ENCODE data around the gene THRA. TPM values are rescaled to one million over a fixed set of nuclear protein-coding genes. Genes with fewer than 3 reads are reported as not detected.

THRA gene
- total and polyA plus RNA-seq, 11 donors, result 50.6 to 105 (median 69.8) TPM

GRCh38 chr17:40106760-40107521, 44.2 kb downstream of the THRA start:
- 42 to 57% (median 54%) methylated on average over 19 to 20 of the region's 20 CpGs for WGBS, 4 donors
- Histone ChIP-seq H3K27ac (peak overlapping the region; percentile 46 to 100 (median 95)), H3K9me3 (no peaks in the 10 kb centered on the region), H3K4me3 (peak overlapping the region in 6 of 12 donors; percentile 0 to 35 (median 28)), H3K27me3 (no peaks in the 10 kb centered on the region), H3K36me3 (no peaks in the 10 kb centered on the region), H3K4me1 (peaks cover 32 to 100% (median 93%) of the 10 kb centered on the region in 12 donors)
- ATAC-seq (no peak), DNase-seq (peak in 4 of 5 donors; percentile 25 to 65 (median 60))
- TF ChIP-seq, protein P1, sequence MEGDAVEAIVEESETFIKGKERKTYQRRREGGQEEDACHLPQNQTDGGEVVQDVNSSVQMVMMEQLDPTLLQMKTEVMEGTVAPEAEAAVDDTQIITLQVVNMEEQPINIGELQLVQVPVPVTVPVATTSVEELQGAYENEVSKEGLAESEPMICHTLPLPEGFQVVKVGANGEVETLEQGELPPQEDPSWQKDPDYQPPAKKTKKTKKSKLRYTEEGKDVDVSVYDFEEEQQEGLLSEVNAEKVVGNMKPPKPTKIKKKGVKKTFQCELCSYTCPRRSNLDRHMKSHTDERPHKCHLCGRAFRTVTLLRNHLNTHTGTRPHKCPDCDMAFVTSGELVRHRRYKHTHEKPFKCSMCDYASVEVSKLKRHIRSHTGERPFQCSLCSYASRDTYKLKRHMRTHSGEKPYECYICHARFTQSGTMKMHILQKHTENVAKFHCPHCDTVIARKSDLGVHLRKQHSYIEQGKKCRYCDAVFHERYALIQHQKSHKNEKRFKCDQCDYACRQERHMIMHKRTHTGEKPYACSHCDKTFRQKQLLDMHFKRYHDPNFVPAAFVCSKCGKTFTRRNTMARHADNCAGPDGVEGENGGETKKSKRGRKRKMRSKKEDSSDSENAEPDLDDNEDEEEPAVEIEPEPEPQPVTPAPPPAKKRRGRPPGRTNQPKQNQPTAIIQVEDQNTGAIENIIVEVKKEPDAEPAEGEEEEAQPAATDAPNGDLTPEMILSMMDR (IDR thresholded peaks at IDR 0.05), result no peak
- no peak for TF ChIP-seq POLR2A (IDR thresholded peaks at IDR 0.05)
- intact Hi-C loops (cut with DNase I), result no loop called here

DNA sequence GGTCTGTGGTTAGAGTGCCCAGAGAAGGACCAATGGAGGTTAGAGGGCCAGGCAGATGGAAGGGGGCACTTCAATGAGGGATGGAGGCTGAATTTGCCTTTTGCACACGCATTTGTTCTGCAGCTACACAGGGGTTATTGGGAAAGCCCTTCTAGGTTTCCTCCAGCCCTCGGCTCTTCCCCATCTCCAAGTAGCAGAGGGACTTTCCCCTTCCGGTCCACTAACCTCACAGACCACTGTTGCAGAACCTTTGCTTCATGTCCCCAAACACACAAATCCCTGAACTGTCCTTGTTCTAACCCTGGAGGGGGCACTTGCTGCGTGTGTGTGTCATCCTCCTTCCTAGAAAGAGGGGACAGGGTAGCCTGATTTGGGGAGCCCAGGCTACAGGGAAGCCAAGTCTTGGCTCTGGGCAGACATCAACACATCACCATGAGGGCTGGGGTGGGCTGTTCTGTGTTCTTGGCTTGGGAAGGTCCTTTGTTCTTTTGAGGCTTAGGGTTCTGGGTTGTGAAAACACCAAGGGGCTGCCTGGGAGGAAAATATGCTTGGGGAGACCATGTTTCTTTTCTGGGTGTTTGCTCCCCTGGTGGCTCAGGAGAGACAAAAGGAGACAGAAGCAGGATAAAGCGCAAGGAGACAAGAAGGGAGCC, 44.9 kb downstream of the THRA start:
- H3K4me1 ChIP-seq, result peaks cover 38 to 100% (median 94%) of the 10 kb centered on the region in 12 donors
- DNase-seq, result peak in 3 of 5 donors; percentile 25 to 27 (median 25)
- ATAC-seq, result no peak

GRCh38 chr17:40108970-40109824, 46.4 kb downstream of the THRA start:
- intact Hi-C loops (cut with DNase I), result no loop called here
- H3K36me3 ChIP-seq, result no peaks in the 10 kb centered on the region
- no peaks in the 10 kb centered on the region for H3K27me3 ChIP-seq
- no peaks in the 10 kb centered on the region for H3K9me3 ChIP-seq
- H3K4me3 ChIP-seq, result peak overlapping the region in 2 of 12 donors; percentile 3 to 32
- WGBS, 4 donors, result 73 to 86% (median 80%) methylated on average over 9 of the region's 9 CpGs
- H3K4me1 ChIP-seq, result peaks cover 37 to 98% (median 91%) of the 10 kb centered on the region in 12 donors
- ATAC-seq (no peak), DNase-seq (peak in 1 of 5 donors; percentile 11)
- peak overlapping the region; percentile 46 to 100 (median 95) for H3K27ac ChIP-seq
- TF ChIP-seq, protein P1 (IDR thresholded peaks at IDR 0.05), result no peak
- no peak for TF ChIP-seq POLR2A (IDR thresholded peaks at IDR 0.05)

More for the DNA sequence above, 44.9 kb downstream of the THRA start:
- Histone ChIP-seq H3K9me3 (no peaks in the 10 kb centered on the region), H3K27ac (peak overlapping the region; percentile 46 to 100 (median 95)), H3K4me3 (peak overlapping the region in 7 of 12 donors; percentile 18 to 35 (median 27)), H3K27me3 (no peaks in the 10 kb centered on the region), H3K36me3 (no peaks in the 10 kb centered on the region)
- intact Hi-C loops (cut with DNase I), result no loop called here
- 15 to 42% (median 29%) methylated on average over 5 of the region's 5 CpGs for WGBS, 4 donors
- no peak for TF ChIP-seq POLR2A (IDR thresholded peaks at IDR 0.05)
- TF ChIP-seq, protein P1 (IDR thresholded peaks at IDR 0.05), result no peak
